Spleen (tissue), 7 donors: ENCODE measurements around the gene EIF4H.

Source experiments
- POLR2A ChIP-seq, 3 donors: fragments of 450-650 bp; IDR thresholded peaks; one replicate each; pipeline ENCODE4 v1.5.1; 2017; ENCODE audit warnings: antibody characterized with exemption in 3 of 3, mild to moderate bottlenecking in 1 of 3
- POLR2AphosphoS5 ChIP-seq, 3 donors: sonication (generic); formaldehyde crosslinking; IDR thresholded peaks; one replicate each; pipeline ENCODE4 v1.5.1; 2017; ENCODE audit warnings: antibody characterized with exemption in 3 of 3
- TF ChIP-seq, protein P1 (sequence below), 11 experiments: fragments of 200-600 bp in 7 of 11; fragments of 450-650 bp in 4 of 11; sonication (generic) in 4 of 11; IDR thresholded peaks in 8 of 11; conservative IDR thresholded peaks in 3 of 11; 1 replicate in 7 of 11; 2 replicates in 4 of 11; pipeline versions ENCODE4 v1.4.0 to v1.8.0; 2016 to 2021; ENCODE audit warnings: antibody characterized with exemption in 11 of 11, inconsistent platforms in 4 of 11, mild to moderate bottlenecking in 1 of 11
- donor health status: DM: no; HTN: no; CAD: no; lungs with moderate emphysema.
- donor health status: DM: no; HTN: no; CAD: no.
- donor health status: DM: no; HTN: no; CAD: no.

DNA sequence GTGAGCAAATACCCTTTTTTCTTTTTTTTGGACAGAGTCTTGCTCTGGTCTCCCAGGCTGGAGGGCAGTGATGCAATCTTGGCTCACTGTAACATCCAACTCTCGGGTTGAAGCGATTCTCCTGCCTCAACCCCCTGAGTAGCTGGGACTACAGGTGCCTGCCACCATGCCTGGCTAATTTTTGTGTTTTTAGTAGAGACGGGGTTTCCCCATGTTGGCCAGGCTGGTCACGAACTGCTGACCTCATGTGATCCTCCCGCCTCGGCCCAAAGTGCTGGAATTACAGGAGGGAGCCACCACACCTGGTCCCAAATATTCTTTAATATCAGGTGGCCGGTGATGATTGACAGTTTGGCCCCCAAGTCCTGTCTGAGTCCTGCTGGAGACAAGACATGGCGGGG is 42.2 kb downstream of the EIF4H start:
- TF ChIP-seq, protein P1, sequence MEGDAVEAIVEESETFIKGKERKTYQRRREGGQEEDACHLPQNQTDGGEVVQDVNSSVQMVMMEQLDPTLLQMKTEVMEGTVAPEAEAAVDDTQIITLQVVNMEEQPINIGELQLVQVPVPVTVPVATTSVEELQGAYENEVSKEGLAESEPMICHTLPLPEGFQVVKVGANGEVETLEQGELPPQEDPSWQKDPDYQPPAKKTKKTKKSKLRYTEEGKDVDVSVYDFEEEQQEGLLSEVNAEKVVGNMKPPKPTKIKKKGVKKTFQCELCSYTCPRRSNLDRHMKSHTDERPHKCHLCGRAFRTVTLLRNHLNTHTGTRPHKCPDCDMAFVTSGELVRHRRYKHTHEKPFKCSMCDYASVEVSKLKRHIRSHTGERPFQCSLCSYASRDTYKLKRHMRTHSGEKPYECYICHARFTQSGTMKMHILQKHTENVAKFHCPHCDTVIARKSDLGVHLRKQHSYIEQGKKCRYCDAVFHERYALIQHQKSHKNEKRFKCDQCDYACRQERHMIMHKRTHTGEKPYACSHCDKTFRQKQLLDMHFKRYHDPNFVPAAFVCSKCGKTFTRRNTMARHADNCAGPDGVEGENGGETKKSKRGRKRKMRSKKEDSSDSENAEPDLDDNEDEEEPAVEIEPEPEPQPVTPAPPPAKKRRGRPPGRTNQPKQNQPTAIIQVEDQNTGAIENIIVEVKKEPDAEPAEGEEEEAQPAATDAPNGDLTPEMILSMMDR (IDR thresholded peaks at IDR 0.05 in 8 of 11, conservative IDR thresholded peaks at IDR 0.05 in 3 of 11), result no peak
- TF ChIP-seq POLR2AphosphoS5 (IDR thresholded peaks at IDR 0.05) (no peak), POLR2A (IDR thresholded peaks at IDR 0.05) (no peak)
